ENCODE measurements around the gene MFSD12.

Gene MFSD12

GRCh38 chr19:3538965-3539755, 18.2 kb downstream of the MFSD12 start, which contains the start of gene TEKTIP1:
Gene TEKTIP1 (plus strand): TSS chr19:3539174. CDS start chr19:3539178, 4 bp downstream.
- Histone ChIP-seq H3K36me3 (ENCODE audit: insufficient read depth, low read length) (peaks cover 22% of the 10 kb centered on the region), H3K9me3 (replicated peaks; ENCODE audit: low read length) (no peaks in the 10 kb centered on the region), H3K4me2 (ENCODE audit: low read length) (no peak within 1 kb of the TSS), H3K27me3 (ENCODE audit: control insufficient read depth, insufficient read depth, low read length) (no peaks in the 10 kb centered on the region), H3K4me1 (ENCODE audit: control insufficient read depth, insufficient read depth, low read length) (peaks cover 5% of the 10 kb centered on the region), H3K9ac (ENCODE audit: low read depth, low read length) (no peak within 1 kb of the TSS), H3K4me3 (ENCODE audit: low read length) (no peak within 1 kb of the TSS)

- H3K4me3 ChIP-seq (ENCODE audit: low read length): no peak overlapping the region
- H3K4me2 ChIP-seq (ENCODE audit: low read length): no peak overlapping the region
- no peaks in the 10 kb centered on the region for H3K9me3 ChIP-seq (replicated peaks; ENCODE audit: low read length)
- H3K36me3 ChIP-seq (ENCODE audit: insufficient read depth, low read length): peaks cover 28% of the 10 kb centered on the region
- H3K27me3 ChIP-seq (ENCODE audit: control insufficient read depth, insufficient read depth, low read length): no peaks in the 10 kb centered on the region
- no peak overlapping the region for H3K9ac ChIP-seq (ENCODE audit: low read depth, low read length)
- H3K4me1 ChIP-seq (ENCODE audit: control insufficient read depth, insufficient read depth, low read length): peaks cover 5% of the 10 kb centered on the region
These were observed 19.0 kb downstream of the MFSD12 start for GRCh38 chr19:3538258-3538929.

GRCh38 chr19:3537438-3538240, 19.7 kb downstream of the MFSD12 start:
- Histone ChIP-seq H3K4me3 (ENCODE audit: low read length) (no peak overlapping the region), H3K9me3 (replicated peaks; ENCODE audit: low read length) (no peaks in the 10 kb centered on the region), H3K36me3 (ENCODE audit: insufficient read depth, low read length) (peaks cover 33% of the 10 kb centered on the region), H3K9ac (ENCODE audit: low read depth, low read length) (no peak overlapping the region), H3K4me2 (ENCODE audit: low read length) (no peak overlapping the region), H3K27me3 (ENCODE audit: control insufficient read depth, insufficient read depth, low read length) (no peaks in the 10 kb centered on the region), H3K4me1 (ENCODE audit: control insufficient read depth, insufficient read depth, low read length) (peaks cover 5% of the 10 kb centered on the region)

- Histone ChIP-seq H3K4me1 (ENCODE audit: control insufficient read depth, insufficient read depth, low read length) (peaks cover 5% of the 10 kb centered on the region), H3K9ac (ENCODE audit: low read depth, low read length) (no peak overlapping the region), H3K4me3 (ENCODE audit: low read length) (no peak overlapping the region), H3K36me3 (ENCODE audit: insufficient read depth, low read length) (peaks cover 37% of the 10 kb centered on the region), H3K27me3 (ENCODE audit: control insufficient read depth, insufficient read depth, low read length) (no peaks in the 10 kb centered on the region), H3K4me2 (ENCODE audit: low read length) (no peak overlapping the region), H3K9me3 (replicated peaks; ENCODE audit: low read length) (no peaks in the 10 kb centered on the region)
These were observed 20.3 kb downstream of the MFSD12 start for GRCh38 chr19:3537101-3537437.

- Histone ChIP-seq H3K27me3 (ENCODE audit: control insufficient read depth, insufficient read depth, low read length) (no peaks in the 10 kb centered on the region), H3K9me3 (replicated peaks; ENCODE audit: low read length) (no peaks in the 10 kb centered on the region), H3K4me1 (ENCODE audit: control insufficient read depth, insufficient read depth, low read length) (peaks cover 5% of the 10 kb centered on the region), H3K9ac (ENCODE audit: low read depth, low read length) (no peak overlapping the region), H3K4me2 (ENCODE audit: low read length) (no peak overlapping the region), H3K4me3 (ENCODE audit: low read length) (no peak overlapping the region), H3K36me3 (ENCODE audit: insufficient read depth, low read length) (peaks cover 38% of the 10 kb centered on the region)
These were observed 20.8 kb downstream of the MFSD12 start for GRCh38 chr19:3536429-3537100.

- H3K4me3 ChIP-seq (ENCODE audit: low read length): no peak overlapping the region
- no peaks in the 10 kb centered on the region for H3K27me3 ChIP-seq (ENCODE audit: control insufficient read depth, insufficient read depth, low read length)
- peaks cover 43% of the 10 kb centered on the region for H3K36me3 ChIP-seq (ENCODE audit: insufficient read depth, low read length)
- no peak overlapping the region for H3K4me2 ChIP-seq (ENCODE audit: low read length)
- no peak overlapping the region for H3K9ac ChIP-seq (ENCODE audit: low read depth, low read length)
- H3K9me3 ChIP-seq (replicated peaks; ENCODE audit: low read length): no peaks in the 10 kb centered on the region
- H3K4me1 ChIP-seq (ENCODE audit: control insufficient read depth, insufficient read depth, low read length): peaks cover 5% of the 10 kb centered on the region
These were observed 21.4 kb downstream of the MFSD12 start for GRCh38 chr19:3535981-3536380.

GRCh38 chr19:3535563-3535965, 21.8 kb downstream of the MFSD12 start:
- Histone ChIP-seq H3K36me3 (ENCODE audit: insufficient read depth, low read length) (peaks cover 48% of the 10 kb centered on the region), H3K4me2 (ENCODE audit: low read length) (no peak overlapping the region), H3K27me3 (ENCODE audit: control insufficient read depth, insufficient read depth, low read length) (no peaks in the 10 kb centered on the region), H3K4me3 (ENCODE audit: low read length) (no peak overlapping the region), H3K4me1 (ENCODE audit: control insufficient read depth, insufficient read depth, low read length) (peaks cover 5% of the 10 kb centered on the region), H3K9ac (ENCODE audit: low read depth, low read length) (no peak overlapping the region), H3K9me3 (replicated peaks; ENCODE audit: low read length) (no peaks in the 10 kb centered on the region)

GRCh38 chr19:3535235-3535535, 22.2 kb downstream of the MFSD12 start:
- no peak overlapping the region for H3K4me3 ChIP-seq (ENCODE audit: low read length)
- H3K4me2 ChIP-seq (ENCODE audit: low read length): no peak overlapping the region
- peaks cover 48% of the 10 kb centered on the region for H3K36me3 ChIP-seq (ENCODE audit: insufficient read depth, low read length)
- H3K9ac ChIP-seq (ENCODE audit: low read depth, low read length): no peak overlapping the region
- H3K27me3 ChIP-seq (ENCODE audit: control insufficient read depth, insufficient read depth, low read length): no peaks in the 10 kb centered on the region
- peaks cover 5% of the 10 kb centered on the region for H3K4me1 ChIP-seq (ENCODE audit: control insufficient read depth, insufficient read depth, low read length)
- H3K9me3 ChIP-seq (replicated peaks; ENCODE audit: low read length): no peaks in the 10 kb centered on the region

GRCh38 chr19:3534375-3535234, 22.8 kb downstream of the MFSD12 start:
- no peak overlapping the region for H3K4me2 ChIP-seq (ENCODE audit: low read length)
- H3K36me3 ChIP-seq (ENCODE audit: insufficient read depth, low read length): peaks cover 45% of the 10 kb centered on the region
- H3K27me3 ChIP-seq (ENCODE audit: control insufficient read depth, insufficient read depth, low read length): no peaks in the 10 kb centered on the region
- H3K4me3 ChIP-seq (ENCODE audit: low read length): no peak overlapping the region
- H3K9ac ChIP-seq (ENCODE audit: low read depth, low read length): no peak overlapping the region
- H3K9me3 ChIP-seq (replicated peaks; ENCODE audit: low read length): no peaks in the 10 kb centered on the region
- H3K4me1 ChIP-seq (ENCODE audit: control insufficient read depth, insufficient read depth, low read length): peaks cover 5% of the 10 kb centered on the region

- Histone ChIP-seq H3K36me3 (ENCODE audit: insufficient read depth, low read length) (peaks cover 42% of the 10 kb centered on the region), H3K9ac (ENCODE audit: low read depth, low read length) (no peak overlapping the region), H3K4me3 (ENCODE audit: low read length) (no peak overlapping the region), H3K9me3 (replicated peaks; ENCODE audit: low read length) (no peaks in the 10 kb centered on the region), H3K4me2 (ENCODE audit: low read length) (no peak overlapping the region), H3K27me3 (ENCODE audit: control insufficient read depth, insufficient read depth, low read length) (no peaks in the 10 kb centered on the region), H3K4me1 (ENCODE audit: control insufficient read depth, insufficient read depth, low read length) (peaks cover 5% of the 10 kb centered on the region)
These were observed 23.7 kb downstream of the MFSD12 start for GRCh38 chr19:3533563-3534216.

All from skeletal muscle satellite cell (primary cell).